NCI-H2107 (cell line): ENCODE measurements around the gene ZNF444.
"Not testable (repeated sequence)": the region's sequence is repeated elsewhere in the genome, so short reads cannot be mapped to it uniquely, and the experiment has no call there.

Experiments used
- DNase-seq: peaks from one replicate; lab custom pipeline; 2025; lab: John Stamatoyannopoulos, UW

ZNF444 gene

DNA sequence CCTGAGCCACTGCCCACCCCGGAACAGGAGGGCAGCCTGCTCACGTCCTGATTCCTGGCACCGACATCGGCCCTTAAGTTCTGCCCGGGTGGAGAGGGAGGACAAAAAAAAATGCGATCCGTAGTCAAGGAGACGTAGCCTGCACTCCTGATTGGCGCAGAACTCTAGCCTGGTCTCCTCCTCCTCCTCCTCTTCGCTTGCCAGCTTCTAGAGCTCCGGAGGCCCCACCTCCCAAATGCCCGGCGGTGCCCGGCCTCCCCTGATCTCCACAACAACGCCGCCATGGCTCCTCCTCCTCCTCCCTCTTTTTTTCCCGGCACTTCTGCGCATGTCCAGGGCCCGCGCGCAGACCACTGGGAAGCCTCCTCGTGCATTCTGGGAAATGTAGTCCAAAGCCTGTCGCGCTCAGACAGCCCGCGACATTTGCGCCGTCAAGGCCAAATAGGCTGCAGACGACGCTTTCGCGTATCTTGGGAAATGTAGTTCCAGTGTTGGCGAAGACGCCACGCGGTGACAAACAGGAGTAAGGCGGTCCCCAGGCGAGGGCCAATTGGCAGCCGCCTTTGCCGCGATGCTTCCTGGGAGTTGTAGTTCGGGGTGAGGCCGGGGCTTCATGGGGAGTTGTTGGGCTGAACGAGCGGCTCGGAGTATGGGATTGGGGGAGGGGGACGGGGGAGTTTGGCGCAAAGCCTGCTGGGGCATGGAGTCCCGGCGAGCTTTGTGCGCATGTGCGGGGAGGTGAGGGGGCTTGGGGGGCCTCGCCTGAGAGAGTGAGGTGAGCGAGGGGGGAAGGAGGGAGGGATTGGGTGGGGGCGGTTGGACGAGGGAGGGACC, at the start of gene ZNF444:
Gene ZNF444, plus strand, starts transcription at position 705 of the 834 bp plus-strand sequence. CDS start 5,625 bp downstream, outside the sequence.
- peak; percentile 99 for DNase-seq

DNA sequence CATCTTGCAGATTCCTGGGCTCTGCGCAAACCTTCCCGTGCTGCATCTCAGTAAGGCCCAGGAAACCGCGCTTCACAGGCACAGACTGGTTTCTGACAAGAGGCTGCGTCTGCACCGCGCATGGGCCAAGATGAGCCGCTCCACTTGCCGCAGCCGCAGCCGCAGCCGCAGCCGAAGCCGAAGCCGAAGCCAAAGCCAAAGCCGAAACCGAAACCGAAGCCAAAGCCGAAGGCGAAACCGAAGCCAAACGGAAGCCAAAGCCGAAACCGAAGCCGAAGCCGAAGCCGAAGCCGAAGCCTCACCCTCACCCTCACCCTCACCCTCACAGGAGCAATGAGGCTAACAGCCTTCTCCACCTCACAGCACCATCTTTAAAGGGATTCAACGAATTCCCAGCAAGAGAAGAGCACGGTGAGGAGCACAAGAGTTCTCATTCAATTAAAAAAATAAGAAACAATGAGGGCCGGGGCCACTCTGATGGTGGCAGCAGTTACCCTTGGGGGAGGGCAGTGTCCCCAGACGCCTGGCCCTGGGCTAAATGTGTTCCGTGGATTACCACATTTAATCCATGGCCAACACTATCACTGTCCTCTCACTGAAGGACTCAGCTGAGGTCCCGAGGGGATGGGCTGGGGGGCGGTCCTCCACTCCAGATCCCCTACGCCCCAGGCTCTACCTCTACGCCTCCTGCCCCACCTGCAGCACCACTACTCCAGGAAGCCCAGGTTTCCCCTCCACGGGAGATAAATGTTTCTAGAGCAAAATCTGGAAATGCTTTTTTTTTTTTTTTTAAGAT, 49.1 kb upstream of the ZNF444 start:
- peak; percentile 58 for DNase-seq

- DNase-seq, result no peak
Observed at GRCh38 chr19:56092685-56093631, 48.1 kb upstream of the ZNF444 start.

- DNase-seq, result no peak
Observed at GRCh38 chr19:56094449-56094848, 46.6 kb upstream of the ZNF444 start.

GRCh38 chr19:56096665-56097064, 44.4 kb upstream of the ZNF444 start:
- DNase-seq, result no peak

GRCh38 chr19:56097306-56097705, 43.8 kb upstream of the ZNF444 start:
- DNase-seq, result no peak

GRCh38 chr19:56097776-56098175, 43.3 kb upstream of the ZNF444 start:
- no peak for DNase-seq

DNA sequence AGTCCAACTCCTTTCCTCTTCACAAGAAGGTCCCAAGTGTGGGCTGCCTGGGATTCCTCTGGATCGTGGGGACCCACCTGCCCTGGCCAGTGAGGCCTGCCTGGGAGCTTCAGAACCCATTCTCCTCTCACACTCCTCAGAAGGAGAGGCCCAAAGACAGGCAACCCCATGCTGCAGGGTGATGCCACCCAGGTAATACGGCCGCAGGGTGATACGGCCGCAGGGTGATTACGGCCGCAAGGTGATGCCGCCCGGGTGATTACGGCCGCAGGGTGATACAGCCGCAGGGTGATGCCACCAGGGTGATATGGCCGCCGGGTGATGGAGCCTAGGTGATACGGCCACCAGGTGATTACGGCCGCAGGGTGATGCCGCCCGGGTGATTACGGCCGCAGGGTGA, 42.9 kb upstream of the ZNF444 start:
- not testable (repeated sequence) for DNase-seq

- DNase-seq, result no peak
Observed at GRCh38 chr19:56098731-56099568, 42.1 kb upstream of the ZNF444 start.

- DNase-seq, result no peak
Observed at GRCh38 chr19:56099638-56100539, 41.2 kb upstream of the ZNF444 start.

- DNase-seq, result no peak
Observed at GRCh38 chr19:56101095-56101494, 40.0 kb upstream of the ZNF444 start.

DNA sequence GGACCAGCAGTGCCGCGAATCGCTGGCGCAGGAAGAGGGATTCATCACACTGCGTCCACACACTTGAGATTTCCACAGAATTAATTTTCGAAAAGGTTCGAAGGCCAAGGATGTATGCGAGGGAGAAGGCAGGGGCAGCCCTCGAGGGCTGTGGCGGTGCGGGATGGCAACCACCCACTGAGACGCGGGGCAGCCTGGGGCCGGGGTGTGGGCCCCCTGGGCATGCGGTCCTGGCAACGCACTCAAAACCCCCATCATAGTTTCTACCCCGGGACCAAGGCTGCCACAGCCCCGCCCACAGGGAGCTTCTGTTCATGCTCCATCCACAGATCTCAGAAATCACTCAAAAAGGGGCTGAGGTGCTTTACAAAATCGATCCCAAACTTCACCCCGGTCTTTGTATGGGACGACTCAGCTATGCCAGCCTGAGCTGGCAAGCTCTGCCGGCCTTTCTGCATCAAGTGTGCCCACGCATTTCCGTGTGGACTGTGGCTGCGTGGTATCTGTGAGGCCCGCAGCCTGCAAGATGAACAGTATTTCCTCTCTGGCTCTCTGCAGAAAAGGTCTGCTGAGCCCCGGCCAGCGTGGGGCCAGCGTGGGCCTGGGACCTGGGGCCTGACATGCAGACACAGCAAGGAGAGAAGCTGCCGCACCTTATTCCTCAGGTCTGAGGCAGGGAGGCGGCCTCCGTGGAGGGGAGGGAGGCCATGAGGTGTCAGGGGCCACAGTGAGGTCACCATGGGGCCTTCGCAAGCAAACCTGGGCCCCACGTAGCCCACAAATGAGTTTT, 39.1 kb upstream of the ZNF444 start:
- no peak for DNase-seq

DNA sequence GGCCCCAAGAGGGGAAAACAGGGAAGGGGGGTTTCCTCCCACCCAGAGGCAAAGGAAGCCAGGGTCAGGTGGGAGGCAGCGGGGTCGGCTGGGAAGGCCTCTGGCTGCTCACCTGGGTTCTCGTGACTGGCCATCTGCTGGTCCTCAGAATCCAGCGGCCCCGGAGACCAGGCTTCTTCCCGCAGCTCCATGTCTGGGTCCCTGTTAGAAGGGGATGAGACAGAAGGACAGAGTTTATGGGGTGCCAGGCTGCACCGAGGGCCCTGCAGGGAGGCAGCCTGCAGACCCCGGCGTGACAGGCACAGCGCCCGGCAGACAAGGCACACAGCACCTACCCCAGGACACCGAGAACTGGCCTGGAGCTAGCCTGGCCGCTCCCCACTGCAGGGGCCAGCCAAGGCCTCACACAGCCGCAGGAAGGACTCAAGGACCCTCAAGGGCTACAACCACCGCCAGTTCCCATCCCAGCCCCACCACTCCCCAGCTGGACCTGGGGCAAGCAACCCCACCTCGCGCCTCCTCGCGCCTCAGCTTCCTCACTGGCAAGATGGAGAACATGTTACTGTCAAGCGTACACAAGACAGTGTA, 38.0 kb upstream of the ZNF444 start:
- DNase-seq, result no peak

DNA sequence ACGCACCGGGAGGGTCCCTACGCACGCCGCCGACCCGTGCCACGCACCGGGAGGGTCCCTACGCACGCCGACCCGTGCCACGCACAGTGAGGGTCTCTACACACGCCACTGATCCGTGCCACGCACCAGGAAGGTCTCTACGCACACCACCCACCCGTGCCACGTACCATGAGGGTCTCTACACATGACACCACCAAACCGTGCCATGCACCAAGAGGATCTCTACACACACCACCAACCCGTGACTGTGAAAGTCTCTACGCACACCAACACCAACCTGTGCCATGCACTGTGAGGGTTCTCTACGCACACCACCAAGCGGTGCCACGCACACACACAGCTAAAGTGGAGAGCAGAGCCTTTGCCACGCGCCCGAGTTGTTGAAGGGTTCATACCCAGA, 36.7 kb upstream of the ZNF444 start:
- no peak for DNase-seq

- peak; percentile 73 for DNase-seq
Observed at GRCh38 chr19:56105090-56105701, 35.9 kb upstream of the ZNF444 start.

DNA sequence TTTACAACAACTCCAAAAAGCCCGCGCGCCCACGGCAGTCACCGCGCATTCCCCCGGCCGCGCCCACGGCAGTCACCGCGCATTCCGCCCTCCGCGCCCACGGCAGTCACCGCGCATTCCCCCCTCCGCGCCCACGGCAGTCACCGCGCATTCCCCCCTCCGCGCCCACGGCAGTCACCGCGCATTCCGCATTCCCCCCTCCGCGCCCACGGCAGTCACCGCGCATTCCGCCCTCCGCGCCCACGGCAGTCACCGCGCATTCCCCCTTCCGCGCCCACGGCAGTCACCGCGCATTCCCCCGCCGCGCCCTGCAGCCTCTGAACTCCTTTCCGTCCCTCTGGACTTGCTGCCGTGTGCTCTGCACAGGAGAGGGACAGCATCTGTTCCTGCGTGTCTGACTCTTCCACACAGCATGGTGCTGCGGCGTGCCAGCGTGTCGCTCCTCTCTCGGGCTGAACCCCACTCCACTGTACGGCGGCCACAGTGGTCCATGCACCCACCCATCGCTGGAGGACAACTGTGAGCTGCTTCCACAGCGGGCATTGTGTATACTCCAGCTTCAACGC, 35.2 kb upstream of the ZNF444 start:
- not testable (repeated sequence) for DNase-seq

DNA sequence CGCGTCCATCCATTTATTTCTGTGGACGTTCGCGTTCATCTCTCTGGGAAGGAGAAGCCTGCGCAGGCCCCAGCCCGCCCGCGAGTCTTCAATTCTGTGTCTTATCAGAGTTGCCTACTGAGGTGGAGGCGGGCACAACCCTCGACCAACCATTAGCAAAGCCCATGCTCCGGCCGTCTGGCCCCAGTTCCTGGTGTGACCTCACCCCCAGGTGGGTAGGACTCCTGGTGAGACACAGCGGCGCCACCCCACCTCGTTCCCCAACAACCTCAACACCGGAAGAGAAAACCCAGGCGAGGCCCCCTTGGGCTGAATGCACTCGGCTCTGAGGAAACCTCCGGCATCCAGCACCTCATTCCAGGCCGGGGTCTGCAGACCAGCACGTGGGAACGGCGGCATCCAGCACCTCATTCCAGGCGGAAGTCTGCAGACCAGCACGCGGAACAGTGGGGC, 34.7 kb upstream of the ZNF444 start:
- DNase-seq, result no peak

DNA sequence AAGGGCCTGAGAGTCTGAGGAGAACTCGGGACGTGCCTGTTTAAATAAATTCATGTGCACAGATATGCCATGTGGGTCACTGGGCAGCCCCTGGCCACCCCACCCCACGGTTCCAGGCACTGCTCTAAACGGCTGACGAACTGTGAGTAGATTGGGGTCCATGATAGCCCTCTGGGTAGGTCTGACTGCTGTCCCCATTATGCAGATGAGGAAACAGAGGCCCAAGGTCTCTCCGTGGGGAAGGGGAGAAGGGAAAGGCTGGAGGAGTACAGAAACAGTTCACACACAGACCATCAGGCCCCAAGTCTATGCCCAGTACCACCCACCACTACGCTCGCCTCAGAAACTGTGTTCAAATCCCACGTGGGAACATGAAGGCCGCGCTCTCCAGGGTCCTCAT, 34.1 kb upstream of the ZNF444 start:
- no peak for DNase-seq
